Measurements from ENCODE around the gene C10orf95. TPM values are rescaled to one million over a fixed set of nuclear protein-coding genes. Genes with fewer than 3 reads are reported as not detected.

C10orf95 gene
- polyA plus RNA-seq, 1 donor = not detected

- DNase-seq (ENCODE audit: low read depth) = no peak
Measured at GRCh38 chr10:102435133-102435497, 16.2 kb downstream of the C10orf95 start.

GRCh38 chr10:102434394-102435132 is 16.8 kb downstream of the C10orf95 start:
- DNase-seq (ENCODE audit: low read depth) = no peak

DNA sequence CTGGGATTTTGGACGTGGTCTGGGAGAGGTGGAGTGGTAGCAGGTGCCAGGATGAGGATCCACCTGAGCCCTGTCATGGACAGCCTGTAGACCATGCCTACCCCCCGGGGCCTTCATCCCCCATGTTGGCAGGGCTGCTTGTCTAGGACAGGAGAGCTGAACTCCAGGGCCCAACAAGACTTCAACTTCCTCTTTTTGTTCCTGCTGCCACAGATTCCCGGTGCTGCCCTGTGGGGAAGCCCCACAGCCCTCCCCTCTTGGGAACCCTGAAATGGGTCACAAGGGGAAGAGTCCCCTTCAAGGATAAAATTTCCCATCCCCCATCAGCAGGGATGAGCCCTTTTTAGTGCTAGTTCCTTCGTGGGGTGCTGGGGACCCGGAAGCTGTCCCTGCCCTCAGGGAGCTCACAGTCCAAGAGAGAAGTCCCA is 17.7 kb downstream of the C10orf95 start:
- no peak for DNase-seq (ENCODE audit: low read depth)

GRCh38 chr10:102432162-102432950 is 19.0 kb downstream of the C10orf95 start, which contains the start of gene CUEDC2:
CUEDC2 (minus strand) TSS chr10:102432574; CDS start chr10:102425188, 7,386 bp downstream.
- peak; percentile 88 for DNase-seq (ENCODE audit: low read depth)

GRCh38 chr10:102431452-102432124 is 19.8 kb downstream of the C10orf95 start:
- no peak for DNase-seq (ENCODE audit: low read depth)

DNA sequence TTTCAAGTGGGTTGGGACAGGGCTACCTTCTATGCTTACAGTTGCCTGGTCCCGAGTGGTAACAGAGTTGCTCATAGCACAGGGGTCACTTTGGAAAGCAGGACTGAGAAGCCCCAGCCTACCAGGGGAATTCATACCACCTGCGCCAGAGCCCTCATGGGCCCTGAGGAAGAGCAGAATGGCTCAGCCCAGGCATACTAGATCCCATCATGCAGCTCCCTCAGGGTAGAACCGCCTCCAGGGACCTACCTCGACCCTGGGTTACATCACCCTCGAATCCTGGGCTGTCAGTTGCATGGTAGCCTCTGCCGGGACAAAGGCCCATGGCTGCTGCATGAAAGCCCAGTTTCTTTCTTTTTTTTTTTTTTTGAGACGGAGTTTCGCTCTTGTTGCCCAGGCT is 21.9 kb downstream of the C10orf95 start:
- no peak for DNase-seq (ENCODE audit: low read depth)

DNA sequence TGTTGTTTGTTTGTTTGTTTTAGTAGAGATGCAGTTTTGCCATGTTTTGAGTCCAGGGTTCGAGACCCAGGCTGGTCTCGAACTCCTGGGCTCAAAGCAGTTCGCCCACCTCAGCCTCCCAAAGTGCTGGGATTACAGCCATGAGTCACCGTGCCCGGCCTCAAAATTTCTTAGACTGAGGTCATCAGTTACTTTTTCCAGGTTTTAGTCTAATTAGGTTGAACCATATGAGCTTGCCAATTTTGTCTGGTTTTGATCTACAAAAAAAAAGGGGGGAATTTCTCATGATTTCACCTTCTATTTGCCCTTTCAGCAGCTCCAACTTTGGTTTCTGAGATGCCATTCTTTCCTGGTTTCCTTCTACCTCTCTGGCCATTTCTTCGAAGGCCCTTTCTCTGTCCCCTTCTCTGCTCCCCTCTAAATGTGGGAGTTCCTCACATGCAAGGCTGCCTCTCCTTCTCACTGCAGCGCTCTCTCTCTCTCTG is 24.5 kb downstream of the C10orf95 start:
- DNase-seq (ENCODE audit: low read depth) = no peak

DNA sequence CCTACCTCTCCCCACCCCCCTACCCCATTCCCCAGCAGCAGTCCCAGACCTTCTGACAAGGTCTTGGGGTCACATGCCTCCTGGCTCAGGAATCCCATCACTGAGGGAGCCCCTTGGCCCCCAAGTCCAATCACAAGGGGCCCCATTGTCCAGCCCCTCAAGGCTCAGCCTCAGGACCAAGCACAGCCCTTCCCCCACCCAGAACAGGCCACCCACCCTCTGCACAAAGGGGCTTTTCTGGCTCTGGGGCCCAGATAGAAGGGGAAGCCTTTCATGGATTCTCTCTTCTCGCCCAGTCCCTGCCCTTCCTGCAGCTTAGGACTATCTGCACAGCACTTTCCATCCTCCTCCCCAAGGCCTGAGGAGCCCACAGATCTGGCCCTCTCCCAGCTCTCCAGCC is 25.9 kb downstream of the C10orf95 start:
- DNase-seq (ENCODE audit: low read depth) = no peak

GRCh38 chr10:102424916-102425315 is 26.4 kb downstream of the C10orf95 start:
- DNase-seq (ENCODE audit: low read depth) = no peak

- no peak for DNase-seq (ENCODE audit: low read depth)
Measured at GRCh38 chr10:102424145-102424544, 27.2 kb downstream of the C10orf95 start.

GRCh38 chr10:102423372-102423968 is 27.9 kb downstream of the C10orf95 start:
- DNase-seq (ENCODE audit: low read depth) = no peak

- no peak for DNase-seq (ENCODE audit: low read depth)
Measured at GRCh38 chr10:102422545-102423129, 28.7 kb downstream of the C10orf95 start.

DNA sequence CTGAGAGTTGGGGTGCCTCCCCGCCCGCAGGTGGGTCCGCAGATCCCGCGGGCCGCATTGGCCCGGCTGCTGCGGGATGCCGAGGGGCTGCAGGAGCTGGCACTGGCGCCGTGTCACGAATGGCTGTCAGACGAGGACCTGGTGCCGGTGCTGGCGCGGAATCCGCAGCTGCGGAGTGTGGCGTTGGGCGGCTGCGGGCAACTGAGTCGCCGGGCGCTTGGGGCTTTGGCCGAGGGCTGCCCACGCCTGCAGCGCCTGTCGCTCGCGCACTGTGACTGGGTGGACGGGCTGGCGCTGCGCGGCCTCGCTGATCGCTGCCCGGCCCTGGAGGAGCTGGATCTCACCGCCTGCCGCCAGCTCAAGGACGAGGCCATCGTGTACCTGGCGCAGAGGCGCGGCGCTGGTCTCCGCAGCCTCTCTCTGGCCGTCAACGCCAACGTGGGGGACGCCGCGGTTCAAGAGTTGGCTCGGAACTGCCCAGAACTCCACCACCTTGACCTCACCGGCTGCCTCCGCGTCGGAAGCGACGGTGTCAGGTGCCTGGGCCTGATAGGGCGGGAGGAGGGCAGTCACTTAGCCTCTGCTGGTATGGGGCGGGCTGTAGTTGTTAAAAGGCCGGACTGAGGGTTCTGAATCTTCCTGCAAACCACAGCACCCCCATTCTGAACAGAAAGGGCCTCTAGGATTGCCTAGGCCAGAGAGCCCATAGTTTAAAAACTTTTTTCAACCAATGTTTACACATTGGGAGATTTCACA is 29.4 kb downstream of the C10orf95 start:
- DNase-seq (ENCODE audit: low read depth) = no peak

GRCh38 chr10:102421507-102421756 is 29.9 kb downstream of the C10orf95 start:
- no peak for DNase-seq (ENCODE audit: low read depth)

GRCh38 chr10:102420714-102421506 is 30.4 kb downstream of the C10orf95 start, which contains the start of gene FBXL15:
FBXL15 (plus strand) TSS chr10:102420836; CDS start chr10:102421130, 294 bp downstream.
- DNase-seq (ENCODE audit: low read depth) = peak; percentile 93

DNA sequence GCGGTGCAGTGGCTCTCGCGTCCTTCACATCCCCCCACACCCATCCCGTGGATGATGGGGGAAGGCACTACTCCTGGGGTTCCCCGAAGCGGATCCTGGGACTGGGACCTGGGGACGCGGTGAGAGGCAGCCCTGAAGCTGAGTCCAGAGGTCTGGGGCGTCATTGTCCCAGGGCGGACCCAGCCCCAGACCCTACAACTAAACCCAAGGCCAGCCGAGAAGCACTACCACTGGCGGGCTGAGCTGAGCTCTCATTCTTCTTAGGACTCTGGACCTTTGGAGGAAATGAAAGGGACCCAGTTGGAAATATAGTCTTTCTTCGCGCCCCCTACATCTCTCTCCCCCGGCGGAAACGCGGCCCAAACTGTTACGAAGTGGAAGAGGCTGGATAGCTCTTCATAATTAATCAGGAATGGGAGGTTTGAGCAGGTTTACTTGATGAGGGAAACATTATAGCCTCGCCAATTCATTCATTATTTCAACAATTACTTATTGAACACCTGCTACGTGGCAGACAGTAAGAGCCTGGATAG is 31.1 kb downstream of the C10orf95 start:
- DNase-seq (ENCODE audit: low read depth) = no peak

GRCh38 chr10:102419269-102420180 is 31.8 kb downstream of the C10orf95 start:
- DNase-seq (ENCODE audit: low read depth) = no peak

GRCh38 chr10:102418622-102419268 is 32.6 kb downstream of the C10orf95 start, which contains the start of gene PSD:
PSD (minus strand) TSS chr10:102418785; CDS start chr10:102417038, 1,747 bp downstream.
- DNase-seq (ENCODE audit: low read depth) = no peak

Measured in forelimb muscle (tissue), 1 donor.